Femur (tissue), 1 donor: ENCODE measurements around the gene CNTLN.
"Not testable (repeated sequence)": the region's sequence is repeated elsewhere in the genome, so short reads cannot be mapped to it uniquely, and the experiment has no call there.

ENCODE experiments used
- DNase-seq: peaks from one replicate; pipeline ENCODE4 v3.0.0-alpha.2; 2017

CNTLN gene

DNA sequence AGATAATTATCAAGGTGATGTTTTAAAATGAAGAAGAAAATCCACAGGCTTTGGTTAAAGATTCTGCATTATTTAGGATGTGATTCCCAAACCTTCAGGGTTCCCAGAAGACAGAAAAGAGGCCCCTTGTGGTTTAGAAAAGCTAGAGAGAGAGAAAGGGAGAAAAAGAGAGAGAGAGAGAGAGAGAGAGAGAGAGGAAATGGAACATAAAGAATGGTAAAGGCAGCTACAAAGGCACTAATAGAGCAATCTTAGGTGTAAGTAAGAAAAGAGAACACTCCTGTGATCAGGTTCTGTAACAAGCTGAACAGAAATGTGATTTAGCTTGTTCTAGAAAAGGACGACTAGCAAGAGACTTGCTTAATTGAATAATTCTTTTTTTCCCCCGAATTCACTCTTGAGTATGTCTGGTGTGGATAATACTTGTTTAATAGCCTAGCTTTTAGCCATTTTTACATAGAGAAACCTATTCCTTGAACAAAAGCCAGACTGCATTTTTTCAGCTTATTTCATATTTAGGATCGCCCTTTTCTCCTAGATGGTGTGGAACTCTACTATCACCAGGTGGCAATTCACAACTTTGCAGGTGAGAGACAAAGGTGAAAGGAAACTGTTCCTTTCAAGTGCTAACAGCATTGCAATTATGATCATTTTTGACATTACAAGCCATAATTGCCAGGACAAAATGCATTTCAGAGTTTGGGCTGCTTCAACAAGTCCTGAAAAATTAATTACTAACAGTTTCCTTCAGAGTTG, 386.4 kb downstream of the CNTLN start:
- no peak for DNase-seq

DNA sequence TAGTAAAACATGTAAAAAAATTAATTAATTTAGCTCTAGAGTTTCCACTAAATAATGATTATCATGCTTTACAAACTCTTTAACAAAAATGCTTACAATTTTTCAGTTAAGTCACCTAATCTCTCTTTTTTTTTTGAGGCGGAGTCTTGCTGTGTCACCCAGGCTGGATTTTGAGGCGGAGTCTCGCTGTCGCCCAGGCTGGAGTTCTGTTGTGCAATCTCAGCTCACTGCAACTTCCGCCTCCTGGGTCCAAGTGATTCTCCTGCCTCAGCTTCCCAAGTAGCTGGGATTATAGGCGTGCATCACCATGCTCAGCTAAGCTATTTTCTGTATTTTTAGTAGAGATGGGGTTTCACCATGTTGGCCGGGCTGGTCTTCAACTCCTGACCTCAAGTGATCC, 391.9 kb downstream of the CNTLN start:
- DNase-seq = not testable (repeated sequence)

DNA sequence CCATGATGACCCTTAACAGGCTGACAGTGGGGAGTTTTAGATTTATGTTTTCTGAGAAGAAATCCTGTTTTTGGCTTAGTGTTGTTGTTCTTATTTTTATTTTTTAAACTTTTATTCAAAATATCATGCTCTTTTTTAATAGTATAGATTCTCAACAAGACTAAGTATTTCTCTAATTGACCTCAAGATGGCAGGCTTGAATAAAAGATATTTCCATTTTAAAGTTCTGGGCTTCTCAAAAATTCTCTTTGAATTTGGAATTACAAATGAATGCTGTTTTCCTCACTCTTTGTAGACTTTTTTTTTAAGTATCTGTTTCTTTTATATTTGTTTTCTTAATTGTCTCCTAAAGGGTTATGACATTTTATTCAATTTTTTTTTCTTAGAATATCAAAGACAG, 394.0 kb downstream of the CNTLN start:
- DNase-seq = no peak

DNA sequence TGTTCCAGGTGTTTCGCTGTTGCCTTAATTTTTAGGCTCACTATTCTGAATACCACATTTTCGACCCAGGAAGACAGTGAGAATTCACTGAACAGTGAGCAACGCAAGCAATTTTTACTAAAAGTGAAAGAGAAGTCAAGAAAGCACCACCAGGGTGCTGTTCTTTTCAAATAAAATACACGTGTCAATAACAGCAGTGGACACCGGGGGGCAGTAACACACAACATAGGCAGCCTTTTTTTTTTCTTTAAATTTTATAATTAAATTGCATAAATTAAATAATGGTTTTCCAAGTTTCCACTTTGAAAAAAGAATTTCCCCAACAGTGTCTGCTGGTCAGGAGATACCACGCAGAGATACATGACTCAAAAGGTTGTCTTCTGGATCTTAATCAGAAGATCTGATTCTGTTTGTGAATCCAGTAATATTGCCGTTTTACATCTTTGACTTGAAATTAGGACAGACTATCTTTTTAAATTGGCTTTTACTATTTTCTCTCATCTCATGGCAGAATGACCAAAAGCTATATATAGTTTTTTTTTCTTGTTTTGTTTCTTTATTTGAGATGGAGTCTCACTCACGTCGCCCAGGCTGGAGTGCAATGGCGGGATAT, 396.9 kb downstream of the CNTLN start:
- DNase-seq = peak; percentile 46

DNA sequence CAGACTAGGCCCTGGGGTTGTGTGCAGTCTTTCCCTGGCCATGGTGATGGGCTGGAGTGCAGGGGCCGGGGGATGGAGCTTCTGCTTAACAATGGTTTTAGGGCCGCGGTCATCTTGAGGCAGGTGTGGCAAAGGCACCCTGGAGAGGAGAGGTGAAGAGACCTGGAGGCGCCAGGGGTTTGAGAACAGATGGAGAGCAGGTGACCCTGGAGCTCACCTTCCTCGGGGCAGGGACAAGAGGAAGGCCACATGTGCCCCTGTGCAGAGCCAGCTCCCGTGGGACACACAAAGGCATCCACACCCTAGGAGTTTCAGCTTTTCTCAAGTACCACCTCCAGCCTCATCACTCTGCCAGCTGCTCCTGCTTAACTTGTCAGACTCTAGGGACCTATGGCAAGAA, 397.6 kb downstream of the CNTLN start:
- DNase-seq = no peak

DNA sequence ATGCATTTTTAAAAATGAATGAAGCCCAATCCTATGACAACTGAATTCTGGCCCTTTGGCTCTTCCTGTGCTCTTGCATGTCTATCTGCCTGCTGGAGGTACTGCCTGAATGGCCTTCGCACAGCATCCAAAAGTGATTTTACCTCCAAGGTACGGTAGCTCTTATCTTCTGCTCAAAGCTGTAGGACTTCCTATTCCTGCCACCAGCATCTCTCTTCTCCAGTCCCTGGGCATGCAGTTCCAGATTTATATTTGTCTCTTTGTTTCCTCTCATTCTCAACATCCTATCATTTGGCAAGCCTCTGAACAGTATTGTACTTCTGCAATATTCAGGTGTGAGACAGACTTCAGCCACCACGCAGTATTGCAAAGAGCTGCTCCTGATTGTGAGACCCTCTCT, 400.3 kb downstream of the CNTLN start:
- DNase-seq = no peak

DNA sequence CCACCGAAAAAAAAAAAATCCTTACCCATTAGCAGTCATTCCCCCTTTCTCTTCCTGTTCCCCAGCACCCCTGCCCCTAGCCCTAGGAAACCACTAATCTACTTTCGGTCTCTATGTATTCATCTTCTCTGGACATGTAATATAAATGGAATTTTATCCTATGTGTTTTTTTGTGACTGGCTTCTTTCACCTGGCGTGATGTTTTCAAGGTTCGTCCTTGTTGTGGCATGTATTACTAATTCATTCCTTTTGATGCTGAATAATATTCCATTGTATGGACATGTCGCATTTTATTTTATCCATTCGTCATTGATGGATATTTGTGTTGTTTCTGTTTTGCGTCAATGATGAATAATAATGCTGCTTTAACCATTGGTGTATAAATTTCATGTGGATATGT, 401.2 kb downstream of the CNTLN start:
- no peak for DNase-seq

DNA sequence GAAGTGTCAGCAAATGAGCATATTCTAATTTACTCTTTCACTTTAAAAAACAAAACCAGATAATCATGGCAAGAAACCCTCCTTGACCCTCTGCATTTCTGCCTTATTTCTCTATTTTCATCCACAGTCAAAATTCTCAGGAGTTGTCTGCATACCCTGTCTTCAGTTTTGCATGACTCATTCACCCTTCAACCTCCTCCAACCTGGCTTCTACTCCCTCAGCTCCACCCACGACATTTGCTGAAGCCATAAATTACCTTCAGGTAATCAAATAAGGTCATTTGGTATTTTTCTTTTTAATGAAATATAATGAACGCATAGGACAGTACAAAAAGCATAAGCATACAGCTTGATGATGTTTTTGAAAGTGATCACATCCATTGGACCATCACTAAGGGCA, 416.2 kb downstream of the CNTLN start:
- no peak for DNase-seq
